NCI-H774 (cell line): Measurements from ENCODE around the gene HSPA8.

ENCODE experiments used
- DNase-seq: peaks from one replicate; lab custom pipeline; 2025; lab: John Stamatoyannopoulos, UW

Gene HSPA8

DNA sequence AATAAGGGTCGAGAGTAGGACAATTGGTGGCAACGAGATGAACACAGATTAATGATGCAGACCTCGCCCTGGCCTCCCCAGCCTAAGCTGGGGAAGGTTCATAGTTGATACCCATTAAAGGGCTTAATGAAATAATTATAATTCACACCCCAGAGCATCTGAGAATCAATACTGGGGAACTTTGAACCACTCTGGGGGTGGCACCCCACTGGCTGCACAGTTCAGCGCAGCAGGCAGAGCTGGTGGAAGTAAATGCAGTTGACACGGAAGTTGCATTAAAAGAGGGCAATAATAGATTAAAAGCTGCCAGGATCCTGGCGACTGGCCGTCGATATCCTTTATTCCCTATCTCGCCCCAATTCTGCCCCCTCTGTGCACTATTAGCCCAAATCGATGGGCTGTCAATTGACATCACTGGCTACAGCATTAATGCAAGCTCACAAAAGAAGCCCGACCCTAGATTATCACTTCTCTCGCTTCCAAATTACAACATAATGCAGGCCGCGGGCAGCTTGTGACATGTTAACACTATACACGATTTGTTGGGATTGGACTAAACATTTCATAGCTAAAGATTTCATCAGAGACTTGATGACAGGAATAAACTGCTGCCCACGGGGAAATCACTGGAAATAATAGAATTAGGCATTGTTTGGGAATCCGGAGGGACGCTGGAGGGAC lies 14.5 kb downstream of the HSPA8 start:
- DNase-seq = no peak

DNA sequence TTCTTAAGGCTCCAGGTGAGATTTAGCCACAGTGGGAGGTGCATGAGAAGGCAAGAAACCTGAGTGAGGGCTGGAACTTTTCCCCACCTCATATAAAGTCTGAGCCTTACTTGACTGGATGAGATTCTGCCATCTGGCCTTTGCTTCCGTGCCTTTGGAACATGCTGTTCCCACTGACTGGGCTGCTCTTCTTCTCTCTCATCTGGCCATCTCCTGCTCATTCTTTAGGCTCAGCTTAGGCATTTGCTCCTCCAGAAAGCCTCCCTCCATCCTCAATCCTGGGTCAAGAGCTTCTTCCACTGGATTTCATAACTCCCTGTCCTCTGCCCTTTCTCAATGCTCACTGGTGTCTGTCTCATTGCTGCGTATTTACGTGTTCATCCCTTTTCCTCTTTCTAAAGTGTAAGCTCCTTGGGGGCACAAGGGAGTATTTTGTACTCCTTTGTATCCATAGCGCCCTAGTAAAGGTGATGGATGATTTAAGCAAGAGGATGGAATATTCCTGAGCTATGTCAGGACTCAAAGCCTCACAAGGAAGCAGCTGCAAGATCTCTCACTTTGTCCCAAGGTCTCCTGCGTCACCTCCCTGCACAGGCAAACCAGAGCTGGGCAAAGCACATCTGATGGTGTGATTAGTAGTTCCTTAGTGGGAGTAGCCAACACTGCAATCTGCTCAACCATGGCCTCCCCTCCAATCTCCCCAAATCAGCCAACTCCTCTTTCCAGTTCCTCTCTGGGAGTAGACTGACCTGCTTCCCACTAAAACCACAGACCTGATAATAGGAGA lies 15.3 kb downstream of the HSPA8 start:
- DNase-seq = no peak

DNA sequence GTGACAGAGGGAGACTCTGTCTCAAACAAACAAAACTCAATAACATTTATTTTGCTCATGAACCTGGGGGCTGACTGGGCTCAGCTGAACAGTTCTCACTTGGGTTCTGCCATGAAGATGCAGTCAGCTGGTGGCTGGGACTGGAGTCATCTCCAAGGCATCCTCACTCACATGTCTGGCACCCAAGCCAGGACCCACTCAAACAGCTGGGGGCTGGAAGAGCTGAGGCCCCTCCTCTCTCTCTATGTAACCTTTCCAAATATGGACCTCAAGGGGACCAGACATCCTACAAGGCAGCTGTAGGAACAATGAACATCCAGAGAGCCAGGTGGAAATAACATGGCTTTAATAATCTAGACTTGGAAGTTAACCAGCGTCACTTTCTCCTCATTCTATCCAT lies 16.8 kb downstream of the HSPA8 start:
- no peak for DNase-seq

DNA sequence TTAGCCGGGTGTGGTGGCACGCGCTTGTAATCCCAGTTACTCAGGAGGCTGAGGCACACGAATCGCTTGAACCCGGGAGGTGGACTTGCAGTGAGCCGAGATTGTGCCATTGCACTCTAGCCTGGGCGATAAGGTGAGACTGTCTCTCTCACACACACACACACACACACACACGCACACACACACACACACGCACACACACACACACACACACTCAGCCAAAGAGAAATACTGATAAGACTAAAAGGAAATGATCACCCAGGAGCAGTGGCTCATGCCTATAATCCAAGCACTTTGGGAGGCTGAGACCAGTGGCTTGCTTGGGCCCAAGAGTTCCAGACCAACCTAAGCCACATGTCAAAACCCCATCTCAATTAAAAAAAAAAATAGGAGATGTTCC lies 20.8 kb downstream of the HSPA8 start:
- no peak for DNase-seq

DNA sequence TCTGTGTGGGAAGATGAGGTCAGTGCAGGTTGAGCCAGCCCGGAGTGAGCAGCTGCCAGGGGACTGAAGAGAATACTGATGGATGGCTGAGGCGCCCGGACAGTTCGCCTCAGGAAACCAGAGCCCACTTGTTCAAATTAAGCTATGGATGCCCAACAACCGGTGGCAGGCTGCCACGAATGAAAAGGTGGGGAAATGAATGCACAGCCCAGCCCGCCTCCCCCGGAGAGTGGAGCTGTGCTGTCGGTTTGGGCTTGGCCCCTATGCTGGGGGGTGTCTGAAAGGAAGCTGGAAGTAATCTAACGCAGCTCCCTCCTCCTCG lies 21.9 kb downstream of the HSPA8 start:
- DNase-seq = no peak

DNA sequence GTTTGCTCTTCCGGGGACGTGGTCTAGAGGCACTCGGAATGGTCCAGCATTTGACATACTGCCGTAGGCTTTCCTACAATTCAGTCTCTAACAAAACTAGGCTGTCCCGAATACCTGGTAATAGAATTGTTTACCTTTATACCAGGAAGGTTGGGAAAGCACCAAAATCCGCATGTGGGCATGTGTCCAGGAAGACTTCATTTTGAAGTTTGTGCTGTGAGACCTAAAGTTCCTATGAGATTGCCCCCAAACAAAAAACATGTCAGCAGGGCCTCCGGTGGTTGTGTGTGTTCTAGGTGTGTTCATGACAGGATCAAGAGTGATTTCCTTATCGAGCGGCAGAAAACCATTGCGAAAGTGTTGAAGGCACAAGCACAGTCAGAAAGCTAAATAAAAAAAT lies 26.1 kb downstream of the HSPA8 start:
- no peak for DNase-seq

DNA sequence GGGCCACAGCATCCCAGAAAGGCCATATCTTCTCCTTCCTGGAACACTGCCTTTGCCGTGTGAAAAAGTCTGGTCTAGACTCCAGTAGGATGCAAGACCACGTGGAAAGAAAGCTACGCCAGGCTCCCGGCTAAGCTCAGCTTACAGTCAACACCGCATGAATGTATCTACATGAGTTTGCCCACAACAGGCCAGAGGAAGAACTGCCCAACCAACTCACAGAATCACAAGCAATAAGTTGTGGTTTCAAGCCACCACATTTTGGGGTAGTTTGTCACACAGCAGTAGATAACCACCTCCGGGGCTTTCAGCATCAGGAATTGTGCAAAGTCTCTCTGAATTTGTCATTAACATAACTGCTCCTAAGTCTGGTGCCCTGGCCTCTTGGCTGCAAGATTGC lies 27.3 kb downstream of the HSPA8 start:
- no peak for DNase-seq

DNA sequence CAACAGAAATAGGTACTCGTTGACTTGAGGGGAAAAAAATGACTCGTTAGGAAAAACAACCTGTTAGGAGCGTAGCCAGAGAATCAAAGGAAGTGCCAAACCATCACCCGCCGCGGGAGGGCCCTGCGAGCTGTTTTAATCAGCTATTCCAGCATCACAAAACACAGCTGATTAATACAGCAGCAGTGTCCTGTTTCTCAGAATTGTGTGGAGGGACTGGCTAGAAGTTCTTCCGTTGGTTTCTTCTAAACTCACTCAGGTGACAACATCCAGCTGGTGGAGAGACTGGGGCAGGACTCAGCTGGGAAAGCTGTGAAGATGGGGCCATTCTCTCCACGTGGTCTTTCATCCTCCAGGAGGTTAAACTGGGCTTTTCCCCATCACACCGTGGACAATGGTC lies 28.0 kb downstream of the HSPA8 start:
- no peak for DNase-seq

DNA sequence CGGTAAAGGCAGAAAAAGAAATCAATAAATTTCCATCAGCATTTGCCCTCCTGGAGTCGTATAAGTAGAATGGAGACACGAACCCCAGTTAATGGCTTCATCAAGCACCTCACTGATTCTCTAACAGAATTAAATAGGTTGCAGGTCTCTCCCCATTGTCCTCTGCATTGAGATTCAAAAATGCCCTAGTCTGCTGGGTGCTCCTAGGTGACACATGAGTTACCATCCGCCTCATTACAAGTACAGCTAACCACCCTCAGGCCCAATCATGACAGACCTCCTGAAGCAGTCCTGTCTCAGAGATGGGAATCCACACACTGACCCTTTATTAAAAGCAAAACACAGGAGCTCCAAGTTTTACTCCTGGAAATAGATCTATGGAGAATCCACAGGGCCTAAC lies 31.4 kb downstream of the HSPA8 start:
- no peak for DNase-seq

DNA sequence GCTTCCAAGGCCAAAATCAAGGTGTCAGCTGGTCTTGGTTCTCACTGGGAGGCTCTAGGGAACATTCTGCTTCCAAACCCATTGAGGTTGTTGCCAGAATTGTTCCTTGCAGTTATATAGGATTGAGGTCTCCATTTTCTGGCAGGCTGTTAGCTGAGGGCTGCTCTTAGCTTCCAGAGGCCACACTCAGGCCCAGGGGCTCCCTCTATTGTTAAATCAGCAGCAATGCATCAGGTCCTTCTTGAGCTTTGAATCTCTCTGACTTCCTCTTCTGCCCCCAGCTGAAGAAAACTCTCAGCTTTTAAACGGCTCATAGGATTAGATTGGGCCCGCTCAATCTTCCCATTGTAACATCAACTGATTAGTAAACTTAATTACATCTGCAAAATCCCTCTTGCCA lies 41.0 kb downstream of the HSPA8 start:
- peak; percentile 56 for DNase-seq

DNA sequence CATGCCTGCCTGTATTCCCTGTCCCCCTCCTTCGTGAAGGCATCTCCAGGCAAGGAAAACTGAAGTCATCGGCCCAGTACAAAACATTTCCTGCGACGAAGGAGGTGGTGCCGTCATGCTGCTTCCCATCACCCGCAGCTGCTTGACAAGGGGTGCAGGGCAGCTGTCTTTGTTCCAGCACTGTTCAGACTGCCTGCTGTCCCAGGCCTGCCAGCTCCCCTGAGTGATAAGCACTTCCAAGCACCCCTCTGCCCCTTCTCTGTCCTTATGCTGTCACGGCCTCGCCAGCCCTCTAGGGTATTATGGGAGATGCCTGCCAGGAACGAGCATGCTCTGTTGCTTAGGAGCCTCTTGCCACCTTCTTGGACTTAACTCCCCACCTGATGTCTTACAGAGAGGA lies 43.2 kb downstream of the HSPA8 start:
- no peak for DNase-seq

DNA sequence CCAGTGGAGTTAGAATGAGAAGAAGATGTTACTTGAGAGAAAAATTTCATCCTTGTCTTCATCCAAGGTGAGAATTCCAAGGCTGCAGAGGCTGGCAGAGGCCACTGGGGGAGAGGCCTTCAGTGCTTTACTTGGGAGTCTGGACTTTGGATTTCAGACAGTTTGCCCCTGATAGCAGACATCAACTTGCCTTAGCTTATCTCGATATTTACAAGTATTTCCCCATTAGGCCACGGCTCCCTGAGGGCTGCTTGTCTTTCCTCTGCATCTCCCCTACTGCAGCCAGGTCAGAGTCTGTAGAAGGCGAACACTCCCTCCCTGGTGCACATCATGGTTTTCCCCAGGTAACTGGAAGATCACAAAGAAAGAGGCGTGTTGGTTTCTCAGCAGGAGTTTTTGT lies 50.4 kb downstream of the HSPA8 start:
- DNase-seq = no peak
